Body of pancreas (tissue), 4 donors: ENCODE results near the gene DOK1.

Experiments
- CTCF ChIP-seq, 7 experiments: fragments of 450-650 bp in 4 of 7; fragments of 200-600 bp in 3 of 7; sonication (generic) in 3 of 7; IDR thresholded peaks; one replicate each; pipeline ENCODE4 v1.5.1; 2016 to 2019; ENCODE audit warnings: antibody characterized with exemption in 7 of 7
- POLR2A ChIP-seq, 3 donors: fragments of 450-650 bp; IDR thresholded peaks; one replicate each; pipeline ENCODE4 v1.6.1; 2016; ENCODE audit warnings: antibody characterized with exemption in 3 of 3, mild to moderate bottlenecking in 2 of 3

GRCh38 chr2:74536166-74536950 lies 18.2 kb upstream of the DOK1 start:
- TF ChIP-seq CTCF (IDR thresholded peaks at IDR 0.05) (no peak), POLR2A (IDR thresholded peaks at IDR 0.05) (no peak)
